GM13977 (cell line): Measurements from ENCODE around the gene TSN.
A peak's percentile ranks its signal among the peaks of the same experiment; 100 is the strongest.

ENCODE experiments used
- DNase-seq: peaks from one replicate; pipeline ENCODE4 v3.0.0; 2012; ENCODE audit warnings: low spot score
- in situ Hi-C: fragments of 300-500 bp; cut with MboI; formaldehyde crosslinking; loops from one replicate; pipeline ENCODE4 v1.12.0; 2022; ENCODE audit warnings: low sequenced_read_pairs, low pct_unique_long_range_greater_than_20kb, mixed read lengths, inconsistent platforms; ENCODE audit not compliant: unreplicated experiment
- TF ChIP-seq, protein P1 (sequence below): IDR thresholded peaks from 2 replicates; pipeline ENCODE4 v1.5.1; 2012; ENCODE audit warnings: mild to moderate bottlenecking, control low read depth; ENCODE audit not compliant: insufficient read depth; ENCODE audit errors: extremely low read depth, missing control alignments

The TSN gene

DNA sequence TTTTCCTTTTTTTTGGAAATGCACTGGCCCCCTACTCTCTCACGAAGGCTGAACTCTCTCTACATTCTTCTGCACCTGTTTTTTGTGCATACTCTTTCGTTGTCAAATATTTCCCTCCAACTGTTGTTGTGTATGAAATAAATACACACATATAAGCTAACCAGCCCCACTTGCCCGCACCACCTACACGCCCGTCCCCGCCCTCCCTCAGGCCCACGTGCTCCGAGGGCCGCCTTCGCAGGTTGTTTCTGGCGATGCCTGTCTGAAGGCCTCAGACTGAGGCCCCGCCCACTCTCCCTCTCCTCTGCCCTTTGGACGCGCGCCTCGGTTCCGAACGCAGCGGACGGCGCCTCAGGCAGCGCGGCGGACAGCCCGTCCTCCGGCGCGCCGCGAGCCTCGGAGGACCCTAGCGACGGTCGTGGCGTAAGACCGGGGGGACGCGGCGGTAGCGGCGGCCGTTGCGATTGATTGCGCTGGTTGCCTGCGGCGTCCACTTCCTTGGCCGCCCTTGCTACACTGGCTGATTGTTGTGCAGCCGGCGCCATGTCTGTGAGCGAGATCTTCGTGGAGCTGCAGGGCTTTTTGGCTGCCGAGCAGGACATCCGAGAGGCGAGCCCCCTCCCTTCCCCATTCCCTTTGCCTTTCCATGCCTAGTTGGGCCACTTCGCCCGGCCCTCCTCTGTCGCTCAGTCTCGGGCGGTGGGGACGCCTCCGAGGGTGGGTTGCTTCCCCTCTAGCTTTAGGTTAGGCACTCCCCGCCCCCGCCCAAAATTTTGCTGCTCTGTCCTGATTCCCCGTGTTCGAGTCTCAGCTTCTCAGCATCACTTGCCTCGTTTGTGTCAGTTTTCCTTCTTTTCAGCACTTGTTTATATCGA, at the start of gene TSN:
Gene TSN, plus strand, starts transcription at position 415 of the 875 bp plus-strand sequence. Its CDS starts 129 bp downstream, at position 544.
- DNase-seq: peak; percentile 92
- in situ Hi-C loops: no loop called here
- TF ChIP-seq, protein P1, sequence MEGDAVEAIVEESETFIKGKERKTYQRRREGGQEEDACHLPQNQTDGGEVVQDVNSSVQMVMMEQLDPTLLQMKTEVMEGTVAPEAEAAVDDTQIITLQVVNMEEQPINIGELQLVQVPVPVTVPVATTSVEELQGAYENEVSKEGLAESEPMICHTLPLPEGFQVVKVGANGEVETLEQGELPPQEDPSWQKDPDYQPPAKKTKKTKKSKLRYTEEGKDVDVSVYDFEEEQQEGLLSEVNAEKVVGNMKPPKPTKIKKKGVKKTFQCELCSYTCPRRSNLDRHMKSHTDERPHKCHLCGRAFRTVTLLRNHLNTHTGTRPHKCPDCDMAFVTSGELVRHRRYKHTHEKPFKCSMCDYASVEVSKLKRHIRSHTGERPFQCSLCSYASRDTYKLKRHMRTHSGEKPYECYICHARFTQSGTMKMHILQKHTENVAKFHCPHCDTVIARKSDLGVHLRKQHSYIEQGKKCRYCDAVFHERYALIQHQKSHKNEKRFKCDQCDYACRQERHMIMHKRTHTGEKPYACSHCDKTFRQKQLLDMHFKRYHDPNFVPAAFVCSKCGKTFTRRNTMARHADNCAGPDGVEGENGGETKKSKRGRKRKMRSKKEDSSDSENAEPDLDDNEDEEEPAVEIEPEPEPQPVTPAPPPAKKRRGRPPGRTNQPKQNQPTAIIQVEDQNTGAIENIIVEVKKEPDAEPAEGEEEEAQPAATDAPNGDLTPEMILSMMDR: no peak

GRCh38 chr2:121705958-121706357, 49.5 kb upstream of the TSN start:
- TF ChIP-seq, protein P1: no peak
- in situ Hi-C loops: loop anchor here (25.0 kb wide), 1 partner anchor 319 kb away; no protein-coding TSS in a partner anchor
- no peak for DNase-seq

DNA sequence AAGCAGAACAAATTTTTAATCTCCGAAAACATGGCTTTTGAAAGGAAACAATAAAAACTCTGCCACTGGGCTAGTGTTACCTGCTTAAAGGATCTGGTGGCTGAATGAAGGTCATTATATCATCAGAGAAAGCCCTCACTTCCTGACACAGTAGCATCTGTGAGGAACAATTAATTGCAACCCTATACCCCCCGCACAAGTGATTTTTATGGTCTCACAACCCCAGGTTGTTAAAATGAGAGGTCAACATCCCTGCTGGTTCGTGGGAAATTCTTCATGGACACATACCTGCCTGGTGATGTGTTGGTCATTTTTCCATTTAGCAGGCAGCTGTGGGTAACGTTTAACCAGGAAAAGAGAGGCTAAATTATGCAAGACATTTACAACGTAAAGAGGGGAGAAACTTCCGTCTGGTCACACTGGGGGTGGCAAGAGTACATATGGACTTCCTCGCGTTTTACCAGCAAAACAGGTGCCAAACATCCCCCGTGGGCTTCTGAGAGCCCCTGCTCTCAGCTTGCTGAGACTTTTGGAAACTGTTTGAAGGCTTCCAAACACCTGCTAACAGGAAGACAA, 48.0 kb upstream of the TSN start:
- in situ Hi-C loops: loop anchor here (25.0 kb wide), 1 partner anchor 320 kb away; no protein-coding TSS in a partner anchor
- no peak for DNase-seq

GRCh38 chr2:121707920-121708361, 47.5 kb upstream of the TSN start:
- DNase-seq: no peak
- TF ChIP-seq, protein P1: no peak
- in situ Hi-C loops: loop anchor here (25.0 kb wide), 1 partner anchor 321 kb away; no protein-coding TSS in a partner anchor

More for the DNA sequence above, 48.0 kb upstream of the TSN start:
- TF ChIP-seq, protein P1: no peak

DNA sequence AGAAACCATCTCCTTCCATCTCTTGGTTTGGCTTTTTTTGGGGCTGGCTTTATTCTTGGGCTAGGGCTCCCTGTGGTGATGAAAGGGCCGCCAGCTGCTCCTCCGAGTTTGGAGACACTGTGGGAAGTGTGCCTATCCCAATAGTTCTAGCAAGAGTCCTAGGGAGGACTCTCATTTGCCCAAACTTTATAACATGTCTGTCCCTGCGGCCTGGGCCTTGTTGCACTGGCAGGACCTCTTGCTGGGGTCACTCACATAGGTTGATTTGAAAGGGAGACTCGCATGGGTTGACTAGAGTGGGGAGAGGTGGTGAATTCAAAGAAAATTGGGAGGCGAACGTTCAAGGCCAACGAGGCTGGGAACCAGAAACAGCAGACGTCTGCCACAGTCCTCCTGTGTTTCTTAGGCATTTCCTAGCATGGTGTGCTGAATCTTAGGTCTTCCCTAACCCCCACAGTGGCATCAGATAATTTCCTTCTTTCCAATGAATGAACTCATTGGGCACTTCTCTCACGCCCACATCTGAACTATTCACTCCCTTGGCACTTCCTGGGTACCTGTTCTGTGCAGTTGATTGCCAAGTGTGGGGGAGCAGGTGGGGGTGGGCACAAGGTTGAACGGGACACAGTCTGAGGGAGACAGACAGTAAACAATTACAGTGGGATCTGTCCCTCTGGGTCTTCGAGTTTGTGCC, 45.5 kb upstream of the TSN start:
- in situ Hi-C loops: loop anchor here (10.0 to 25.0 kb wide), 2 partner anchors 175 to 323 kb away; partner anchors contain the start of gene RNU4ATAC

More for the DNA sequence above, 45.5 kb upstream of the TSN start:
- DNase-seq: no peak
- TF ChIP-seq, protein P1: no peak
